ENCODE results near the gene KANTR.

DNA sequence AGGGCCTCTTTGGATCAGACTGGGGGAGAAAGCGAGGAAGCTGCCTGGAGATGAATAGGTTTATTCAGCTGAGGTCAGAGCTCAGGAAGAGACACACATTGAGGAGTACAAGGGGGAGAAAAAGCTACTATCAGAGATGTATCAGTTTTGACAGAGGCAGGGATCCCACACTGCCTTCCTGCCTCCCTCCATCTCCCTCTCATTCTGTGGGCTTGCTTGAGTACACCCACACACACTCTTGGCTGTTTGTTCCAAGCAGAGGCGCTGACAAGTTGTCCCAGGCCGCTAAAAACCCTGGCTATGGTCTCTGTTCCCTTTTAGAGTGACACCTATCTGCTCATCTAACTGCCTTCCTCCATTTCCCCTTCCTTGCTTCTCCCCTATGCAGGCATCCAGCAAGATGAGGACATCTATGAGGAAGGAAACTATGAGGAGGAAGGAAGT is 6.5 kb upstream of the KANTR start:
- TF ChIP-seq POLR2AphosphoS5 (IDR thresholded peaks at IDR 0.05; ENCODE audit: low read depth, low read length): peak; percentile 59; the same call in 1 of the 2 replicates
- TF ChIP-seq POLR2A (IDR thresholded peaks at IDR 0.05; ENCODE audit: low read depth, low read length): peak; percentile 58; the same call in 1 of the 2 replicates
- no peak for TF ChIP-seq TAF1 (IDR thresholded peaks at IDR 0.05; ENCODE audit: low read depth, low read length)
